ENCODE data around the gene STAM.

The STAM gene

DNA sequence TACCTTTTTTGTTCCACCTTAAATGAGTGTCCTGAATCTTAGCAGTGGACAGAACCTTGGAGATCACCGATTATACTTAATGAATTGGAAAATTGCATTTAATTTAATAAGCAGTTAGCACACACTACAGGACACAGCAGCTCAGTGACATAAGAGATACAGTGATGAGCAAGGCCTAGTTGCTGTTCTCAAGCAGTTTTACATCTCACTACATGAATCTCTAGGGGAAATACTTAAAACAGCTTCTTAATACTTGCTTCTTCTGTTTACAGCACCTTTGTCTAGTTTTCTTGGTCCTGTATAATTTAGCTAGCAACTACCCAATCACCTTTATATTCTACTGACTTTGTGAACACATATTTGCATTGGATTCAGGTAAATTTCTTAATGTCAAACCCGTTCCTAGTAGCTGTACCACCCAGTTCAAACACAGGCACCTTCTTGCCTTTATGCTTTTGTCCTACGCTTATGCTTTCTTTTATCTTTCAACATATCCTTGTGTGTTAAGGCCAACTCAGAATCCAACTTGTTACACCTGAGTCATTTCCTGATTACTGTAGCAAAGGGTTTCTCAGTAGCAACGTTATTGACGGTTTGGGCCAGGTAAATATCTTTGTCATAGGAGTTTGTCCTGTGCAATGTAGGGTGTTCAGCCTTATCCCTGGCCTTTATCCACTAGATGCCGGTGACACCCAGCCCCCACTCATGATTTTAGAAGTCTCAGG is 1.8 kb downstream of the STAM start:
- DNase-seq (ENCODE audit: low read depth, low spot score), result no peak
- in situ Hi-C loops (cut with HindIII; ENCODE audit: low sequenced_read_pairs), result no loop called here
- peak overlapping the region; percentile 69 for H3K4me3 ChIP-seq (ENCODE audit: low read depth, low read length)
- TF ChIP-seq, protein P1, sequence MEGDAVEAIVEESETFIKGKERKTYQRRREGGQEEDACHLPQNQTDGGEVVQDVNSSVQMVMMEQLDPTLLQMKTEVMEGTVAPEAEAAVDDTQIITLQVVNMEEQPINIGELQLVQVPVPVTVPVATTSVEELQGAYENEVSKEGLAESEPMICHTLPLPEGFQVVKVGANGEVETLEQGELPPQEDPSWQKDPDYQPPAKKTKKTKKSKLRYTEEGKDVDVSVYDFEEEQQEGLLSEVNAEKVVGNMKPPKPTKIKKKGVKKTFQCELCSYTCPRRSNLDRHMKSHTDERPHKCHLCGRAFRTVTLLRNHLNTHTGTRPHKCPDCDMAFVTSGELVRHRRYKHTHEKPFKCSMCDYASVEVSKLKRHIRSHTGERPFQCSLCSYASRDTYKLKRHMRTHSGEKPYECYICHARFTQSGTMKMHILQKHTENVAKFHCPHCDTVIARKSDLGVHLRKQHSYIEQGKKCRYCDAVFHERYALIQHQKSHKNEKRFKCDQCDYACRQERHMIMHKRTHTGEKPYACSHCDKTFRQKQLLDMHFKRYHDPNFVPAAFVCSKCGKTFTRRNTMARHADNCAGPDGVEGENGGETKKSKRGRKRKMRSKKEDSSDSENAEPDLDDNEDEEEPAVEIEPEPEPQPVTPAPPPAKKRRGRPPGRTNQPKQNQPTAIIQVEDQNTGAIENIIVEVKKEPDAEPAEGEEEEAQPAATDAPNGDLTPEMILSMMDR (IDR thresholded peaks at IDR 0.05; ENCODE audit: low read depth, low read length), result no peak

DNA sequence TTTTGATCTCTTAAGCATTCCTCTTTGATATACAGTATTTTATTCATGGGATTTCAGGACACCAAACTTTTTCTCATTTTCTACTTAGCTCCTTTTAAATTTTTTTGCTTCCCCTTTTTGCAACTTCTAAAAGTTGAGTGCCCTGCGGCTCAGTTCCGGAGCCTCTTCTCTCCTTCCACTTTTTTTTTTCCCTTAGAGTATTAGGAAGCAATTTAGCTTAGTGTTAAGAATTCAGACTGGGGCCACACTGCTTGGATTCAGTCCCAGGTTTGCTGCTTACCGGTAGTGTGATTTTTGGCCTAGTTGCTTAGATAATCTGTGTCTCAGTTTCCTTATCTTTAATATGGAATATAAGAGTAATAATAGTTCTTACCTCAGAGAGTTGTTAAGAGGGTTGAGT is 3.4 kb downstream of the STAM start:
- TF ChIP-seq, protein P1 (IDR thresholded peaks at IDR 0.05; ENCODE audit: low read depth, low read length), result no peak
- in situ Hi-C loops (cut with HindIII; ENCODE audit: low sequenced_read_pairs), result no loop called here
- no peak overlapping the region for H3K4me3 ChIP-seq (ENCODE audit: low read depth, low read length)
- DNase-seq (ENCODE audit: low read depth, low spot score), result no peak

DNA sequence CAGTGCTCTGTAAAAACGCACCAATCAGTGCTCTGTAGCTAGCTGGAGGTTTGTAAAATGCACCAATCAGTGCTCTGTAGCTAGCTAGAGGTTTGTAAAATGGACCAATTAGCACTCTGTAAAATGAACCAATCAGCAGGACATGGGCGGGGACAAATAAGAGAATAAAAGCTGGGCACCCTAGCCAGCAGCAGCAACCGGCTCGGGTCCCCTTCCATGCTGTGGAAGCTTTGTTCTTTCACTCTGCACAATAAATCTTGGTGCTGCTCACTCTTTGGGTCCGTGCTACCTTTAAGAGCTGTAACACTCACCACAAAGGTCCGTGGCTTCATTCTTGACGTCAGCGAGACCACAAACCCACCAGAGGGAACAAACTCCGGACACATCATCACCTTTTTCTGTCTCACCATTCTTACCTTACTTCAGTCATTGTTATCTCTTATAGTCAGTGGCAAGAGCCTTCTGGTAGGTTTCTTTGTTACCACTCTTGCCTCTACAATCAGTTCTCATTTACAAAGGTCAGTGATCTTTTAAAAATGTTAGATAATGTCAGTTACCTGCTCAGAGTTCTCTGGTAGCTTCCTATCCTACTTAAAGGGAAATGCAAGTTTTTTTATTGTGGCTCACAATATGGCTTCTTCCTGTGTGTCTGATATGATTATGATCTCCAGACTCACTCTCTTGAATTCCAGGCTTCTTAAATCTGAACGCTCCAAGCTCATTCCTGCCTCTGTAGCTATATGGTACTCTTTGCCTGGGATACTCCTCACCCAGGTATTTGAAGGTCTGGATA is 4.5 kb downstream of the STAM start:
- no peak for DNase-seq (ENCODE audit: low read depth, low spot score)
- in situ Hi-C loops (cut with HindIII; ENCODE audit: low sequenced_read_pairs), result no loop called here
- TF ChIP-seq, protein P1 (IDR thresholded peaks at IDR 0.05; ENCODE audit: low read depth, low read length), result no peak
- H3K4me3 ChIP-seq (ENCODE audit: low read depth, low read length), result no peak overlapping the region

DNA sequence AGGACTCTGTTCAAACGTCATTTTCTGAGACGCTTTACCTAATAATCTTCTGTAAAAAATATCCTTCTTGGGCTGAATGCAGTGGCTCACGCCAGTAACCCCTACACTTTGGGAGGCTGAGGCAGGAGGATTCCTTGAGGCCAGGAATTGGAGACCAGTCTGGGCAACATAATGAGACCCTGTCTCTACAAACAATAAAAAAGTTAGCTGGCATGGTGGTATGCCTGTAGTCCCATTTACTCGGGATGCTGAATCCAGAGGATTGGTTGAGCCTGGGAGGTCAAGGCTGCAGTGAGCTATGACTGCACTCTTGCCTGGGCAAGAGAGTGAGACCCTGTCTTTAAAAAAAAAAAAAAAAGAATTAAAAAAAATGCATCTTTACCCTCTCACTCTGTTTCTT is 5.1 kb downstream of the STAM start:
- in situ Hi-C loops (cut with HindIII; ENCODE audit: low sequenced_read_pairs), result no loop called here
- DNase-seq (ENCODE audit: low read depth, low spot score), result no peak
- TF ChIP-seq, protein P1 (IDR thresholded peaks at IDR 0.05; ENCODE audit: low read depth, low read length), result no peak
- no peak overlapping the region for H3K4me3 ChIP-seq (ENCODE audit: low read depth, low read length)

DNA sequence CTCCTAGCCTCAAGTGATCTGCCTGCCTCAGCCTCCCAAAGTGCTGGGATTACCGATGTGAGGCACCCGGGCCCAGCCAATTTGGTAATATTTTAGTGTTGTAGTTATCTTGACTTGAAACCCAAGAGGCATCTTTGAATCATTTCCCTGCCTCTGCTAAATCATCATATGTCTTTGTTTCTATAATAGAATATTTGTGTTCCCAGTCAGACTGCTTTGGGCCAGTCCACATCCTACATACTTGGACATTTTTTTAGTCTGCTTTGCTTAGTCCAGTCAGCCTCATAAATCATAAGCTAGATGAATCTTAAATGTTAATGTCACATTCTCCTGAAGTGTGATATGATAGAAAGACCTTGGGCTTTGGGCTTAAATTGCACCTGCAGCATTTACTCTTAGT is 5.9 kb downstream of the STAM start:
- in situ Hi-C loops (cut with HindIII; ENCODE audit: low sequenced_read_pairs), result no loop called here
- no peak for DNase-seq (ENCODE audit: low read depth, low spot score)
- no peak overlapping the region for H3K4me3 ChIP-seq (ENCODE audit: low read depth, low read length)
- TF ChIP-seq, protein P1 (IDR thresholded peaks at IDR 0.05; ENCODE audit: low read depth, low read length), result no peak

DNA sequence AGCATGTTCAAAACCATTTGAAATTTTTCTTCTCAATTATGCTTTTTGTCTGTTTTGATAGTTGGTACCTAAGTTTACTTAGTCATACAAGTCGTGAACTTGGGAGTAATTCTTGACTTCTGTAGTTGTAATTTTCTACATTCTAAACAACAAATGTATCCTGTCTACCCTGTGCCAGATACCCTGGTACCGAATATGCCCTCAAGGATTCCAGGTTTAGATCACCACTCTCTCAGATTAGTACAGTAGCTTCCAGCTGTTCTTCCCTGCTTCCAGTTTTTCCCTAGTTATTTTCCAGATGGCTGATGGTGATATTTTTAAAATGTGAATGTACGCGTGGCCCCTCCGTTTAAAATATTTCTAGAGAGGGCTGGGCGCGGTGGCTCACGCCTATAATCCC is 6.5 kb downstream of the STAM start:
- DNase-seq (ENCODE audit: low read depth, low spot score), result no peak
- no peak overlapping the region for H3K4me3 ChIP-seq (ENCODE audit: low read depth, low read length)

More for the DNA sequence above, 6.5 kb downstream of the STAM start:
- in situ Hi-C loops (cut with HindIII; ENCODE audit: low sequenced_read_pairs), result no loop called here
- TF ChIP-seq, protein P1 (IDR thresholded peaks at IDR 0.05; ENCODE audit: low read depth, low read length), result no peak

Measured in astrocyte of the spinal cord (primary cell).